HG03108 (cell line): ENCODE measurements around the gene RYR2.
"Not testable (repeated sequence)": the region's sequence is repeated elsewhere in the genome, so short reads cannot be mapped to it uniquely, and the experiment has no call there.

Experiments
- ATAC-seq: cut with Tn5 transposase; IDR thresholded peaks from one replicate; pipeline ENCODE4 v1.9.1; 2021; ENCODE audit warnings: moderate library complexity; ENCODE audit not compliant: unreplicated experiment

Gene RYR2

GRCh38 chr1:237140986-237141385 lies 99.0 kb downstream of the RYR2 start:
- ATAC-seq: no peak

- no peak for ATAC-seq
Observed at GRCh38 chr1:237141502-237141901, 99.5 kb downstream of the RYR2 start.

DNA sequence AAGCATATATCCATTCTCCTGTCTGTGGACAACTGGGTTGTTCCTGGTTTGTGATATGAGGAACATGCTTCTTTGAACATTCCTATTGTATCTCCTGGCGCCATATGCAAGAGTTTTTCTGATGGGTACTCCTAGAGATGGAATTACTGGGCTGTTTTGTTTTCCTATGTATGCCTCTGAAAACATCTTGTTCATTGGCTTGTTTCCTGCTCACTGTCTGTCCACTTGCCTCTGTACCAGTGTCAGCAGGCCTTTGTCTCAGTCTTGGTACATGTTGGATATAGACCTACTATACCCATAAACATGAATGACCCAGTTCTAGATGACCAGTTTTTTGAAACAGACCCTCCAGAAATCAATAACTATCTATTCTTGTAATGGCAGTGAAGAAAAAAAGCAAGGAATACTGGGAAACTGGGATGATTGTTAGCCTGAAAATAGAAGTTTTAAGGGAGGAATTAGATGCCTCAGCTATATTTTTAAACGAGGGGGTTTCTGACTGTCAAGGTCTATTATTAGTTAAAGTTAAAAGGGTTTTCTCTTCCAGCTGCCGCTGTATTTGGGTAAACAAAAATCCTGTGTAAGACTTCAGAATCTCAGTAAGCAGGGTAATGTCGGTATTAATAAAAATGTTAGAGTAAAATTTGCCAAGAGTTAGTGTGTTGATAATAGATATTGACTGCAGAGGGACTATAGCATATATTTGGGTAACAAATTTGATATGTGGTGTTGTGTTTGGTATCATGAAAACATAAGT lies 103.6 kb downstream of the RYR2 start:
- ATAC-seq: no peak

GRCh38 chr1:237146241-237146640 lies 104.3 kb downstream of the RYR2 start:
- ATAC-seq: no peak

DNA sequence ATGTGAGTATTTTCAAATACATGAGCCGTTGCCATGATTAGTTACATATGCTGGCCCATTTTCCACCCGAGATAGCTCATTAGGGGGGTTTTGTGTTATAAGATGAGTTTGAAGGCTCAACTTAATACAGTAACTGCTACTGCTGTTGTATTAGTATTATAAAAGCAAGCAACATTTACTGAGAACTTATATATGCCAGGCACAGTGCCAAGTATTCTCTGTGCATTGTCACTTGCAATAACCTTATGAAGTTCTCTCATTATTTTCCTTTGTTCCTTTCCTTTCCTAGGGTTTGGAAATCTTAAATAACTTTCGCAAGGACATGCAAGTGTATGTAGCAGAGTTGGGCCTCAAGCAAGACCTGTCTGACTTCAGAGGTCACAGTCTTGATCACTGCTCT lies 107.9 kb downstream of the RYR2 start:
- ATAC-seq: no peak

- not testable (repeated sequence) for ATAC-seq
Observed at GRCh38 chr1:237151979-237152378, 110.0 kb downstream of the RYR2 start.

DNA sequence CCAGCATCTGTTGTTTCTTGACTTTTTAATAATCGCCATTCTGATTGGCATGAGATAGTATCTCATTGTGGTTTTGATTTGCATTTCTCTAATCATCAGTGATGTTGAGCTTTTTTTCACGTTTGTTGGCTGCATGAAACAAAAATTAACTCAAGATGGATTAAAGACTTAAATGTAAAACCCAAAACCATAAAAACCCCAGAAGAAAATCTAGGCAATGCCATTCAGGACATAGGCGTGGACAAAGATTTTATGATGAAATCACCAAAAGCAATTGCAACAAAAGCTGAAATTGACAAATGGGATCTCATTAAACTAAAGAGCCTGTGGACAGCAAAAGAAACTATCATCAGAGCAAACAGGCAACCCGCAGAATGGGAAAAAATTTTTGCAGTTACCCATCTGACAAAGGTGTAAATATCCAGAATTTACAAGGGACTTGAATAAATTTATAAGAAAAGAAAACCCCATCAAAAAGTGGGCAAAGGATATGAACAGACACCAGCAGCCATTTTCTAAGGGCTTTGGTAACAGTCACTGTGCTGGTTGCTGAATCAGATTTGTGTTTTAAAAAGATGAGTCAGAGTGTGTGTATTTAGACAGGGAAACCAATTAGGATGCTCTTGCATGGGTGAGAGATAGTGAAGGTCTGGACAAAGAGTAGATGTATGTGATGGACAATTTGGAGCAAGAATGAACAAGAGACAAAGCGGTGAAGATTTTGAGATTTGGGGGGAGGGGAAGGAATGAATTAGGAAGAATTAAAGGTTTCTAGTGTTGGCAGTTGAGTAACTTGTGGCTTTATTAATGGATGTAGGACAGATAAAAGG lies 110.7 kb downstream of the RYR2 start:
- no peak for ATAC-seq

- ATAC-seq: no peak
Observed at GRCh38 chr1:237154157-237154556, 112.2 kb downstream of the RYR2 start.

DNA sequence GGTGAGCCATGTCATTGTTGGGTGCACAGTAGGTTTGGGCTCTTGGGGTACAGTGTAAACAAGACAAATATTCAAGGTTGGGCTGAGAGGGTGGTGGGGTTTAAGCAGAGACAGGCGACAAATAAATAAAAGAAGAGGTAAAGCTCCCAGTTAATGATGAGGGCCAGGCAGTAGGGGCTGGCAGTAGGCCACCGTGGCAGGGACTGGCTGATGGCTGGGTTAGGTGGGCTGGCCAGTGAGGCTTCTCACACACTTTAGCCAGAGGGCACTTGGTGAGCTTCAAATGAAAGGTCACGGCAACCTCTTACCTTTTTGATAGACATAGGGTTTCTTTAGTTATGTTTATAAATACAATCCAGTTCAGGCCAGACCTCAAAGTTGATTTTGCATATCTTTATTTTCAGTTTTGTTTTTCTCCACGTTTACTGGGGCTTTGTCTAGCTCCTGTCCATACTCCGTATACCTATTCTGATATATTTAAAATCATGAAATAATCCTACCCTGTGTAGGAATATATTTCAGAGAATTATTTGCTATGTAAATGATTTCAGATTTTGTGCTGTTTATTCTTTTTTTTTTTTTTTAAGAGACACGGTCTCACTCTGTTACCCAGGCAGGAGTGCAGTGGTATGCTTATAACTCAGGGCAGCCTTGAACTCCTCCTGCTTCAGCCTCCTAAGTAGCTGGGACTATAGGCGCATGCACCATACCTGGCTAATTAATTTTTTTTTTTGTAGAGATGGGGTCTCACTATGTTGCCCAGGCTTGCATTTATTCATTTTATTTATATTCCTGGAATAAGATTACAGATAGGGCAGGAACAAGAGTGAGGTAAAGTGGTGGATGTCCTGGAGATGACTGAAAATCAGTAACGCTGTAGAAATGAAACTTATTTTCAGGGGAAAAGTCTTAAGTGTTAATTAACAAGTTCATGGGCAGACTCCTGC lies 122.7 kb downstream of the RYR2 start:
- no peak for ATAC-seq

DNA sequence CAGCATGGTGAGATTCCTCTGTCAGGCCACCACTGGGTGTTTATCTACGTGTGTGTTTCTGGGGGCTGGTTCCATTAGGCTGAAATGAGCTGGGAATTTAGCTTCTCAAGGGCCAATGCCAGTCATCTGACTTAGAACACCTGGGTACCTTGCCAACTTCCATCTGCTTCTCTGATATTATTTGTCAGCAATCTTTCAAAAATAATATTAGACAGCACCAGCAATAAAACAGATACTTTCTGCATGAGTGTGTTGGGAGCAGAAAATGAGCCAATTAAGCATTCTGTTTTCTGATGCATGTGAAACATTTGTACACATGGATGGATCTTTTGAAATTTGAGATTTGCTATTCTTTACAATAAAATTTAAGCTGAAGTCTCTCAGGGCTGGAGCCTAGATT lies 124.1 kb downstream of the RYR2 start:
- no peak for ATAC-seq

DNA sequence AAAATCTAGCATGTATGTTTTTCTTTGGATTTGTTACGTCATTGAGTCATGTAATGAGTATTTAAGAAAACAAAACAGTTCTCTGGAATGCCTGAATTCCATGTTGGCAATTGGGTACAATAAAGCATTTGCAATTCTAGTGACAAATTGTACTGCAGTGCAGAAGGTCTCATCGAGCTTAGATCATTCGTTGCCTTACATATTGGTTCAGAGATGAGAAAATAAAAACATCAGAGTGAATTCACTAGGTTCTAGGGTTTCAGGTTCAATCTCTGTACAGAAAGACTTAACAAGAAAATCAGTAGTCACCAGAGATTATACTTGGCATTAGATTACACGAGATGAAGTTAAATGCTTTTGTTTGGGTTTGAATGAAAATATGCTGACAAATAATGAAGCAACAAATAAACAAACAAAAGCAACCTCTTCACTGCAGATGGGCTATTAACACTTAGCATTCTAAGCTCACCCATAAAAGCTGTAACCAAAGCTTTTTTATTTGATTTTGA lies 124.7 kb downstream of the RYR2 start:
- ATAC-seq: no peak

- ATAC-seq: no peak
Observed at GRCh38 chr1:237170149-237170548, 128.2 kb downstream of the RYR2 start.

GRCh38 chr1:237171454-237172117 lies 129.6 kb downstream of the RYR2 start:
- no peak for ATAC-seq

GRCh38 chr1:237172118-237172485 lies 130.1 kb downstream of the RYR2 start:
- ATAC-seq: no peak

- no peak for ATAC-seq
Observed at GRCh38 chr1:237179503-237179902, 137.5 kb downstream of the RYR2 start.

GRCh38 chr1:237180256-237180655 lies 138.3 kb downstream of the RYR2 start:
- ATAC-seq: no peak

GRCh38 chr1:237181743-237182317 lies 139.8 kb downstream of the RYR2 start:
- no peak for ATAC-seq

DNA sequence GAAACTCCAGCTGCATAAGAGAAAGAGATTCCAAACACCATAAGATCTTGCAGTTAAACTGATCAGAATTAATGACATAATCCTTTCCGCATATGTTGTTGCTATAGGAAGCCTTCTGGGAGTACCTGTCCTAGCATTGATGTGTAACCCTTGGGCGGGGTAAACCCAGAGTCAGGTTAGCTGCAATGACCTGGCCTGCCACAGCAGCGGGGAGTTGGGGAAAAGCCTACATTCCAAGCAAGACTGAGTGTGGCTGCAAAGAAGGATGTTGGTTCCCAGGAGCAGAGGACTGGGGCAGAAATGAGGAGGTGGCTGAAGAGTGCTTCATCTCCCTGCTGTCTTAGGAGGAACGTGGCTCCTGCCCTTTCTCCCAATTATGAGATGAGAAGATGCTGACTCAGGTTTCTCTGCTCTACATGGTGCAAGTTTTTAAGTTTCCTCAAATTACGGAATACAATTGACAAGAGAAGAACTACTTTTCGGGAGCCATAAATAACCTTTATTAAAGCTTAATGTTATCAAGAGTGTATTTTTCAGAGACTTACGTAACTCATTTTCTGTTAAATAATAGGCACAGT lies 142.1 kb downstream of the RYR2 start:
- ATAC-seq: no peak

DNA sequence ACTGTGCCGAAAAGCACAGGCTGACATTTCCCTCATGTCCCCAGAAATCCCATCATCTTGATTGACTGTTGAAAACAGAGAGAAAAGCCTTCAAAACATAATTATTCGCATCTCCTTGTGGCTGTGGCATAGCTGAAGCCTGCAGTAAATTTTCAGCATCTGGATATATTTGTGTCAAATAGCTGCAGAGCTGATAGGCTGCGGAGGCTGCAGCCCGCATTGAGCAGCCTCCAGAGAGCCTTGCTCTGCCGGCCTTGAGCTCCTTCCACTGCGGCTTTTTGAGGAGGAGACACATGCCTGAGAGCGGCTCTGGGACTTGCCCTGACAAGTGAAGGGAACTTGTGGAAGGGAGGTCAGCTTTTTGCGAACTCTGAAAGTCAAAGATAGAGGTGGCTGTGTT lies 144.7 kb downstream of the RYR2 start:
- no peak for ATAC-seq

GRCh38 chr1:237187842-237188241 lies 145.9 kb downstream of the RYR2 start:
- ATAC-seq: no peak
